Testis (tissue), 3 donors: ENCODE data around the gene C7. TPM values are rescaled to one million over a fixed set of nuclear protein-coding genes. Genes with fewer than 3 reads are reported as not detected.

ENCODE experiments used
- DNase-seq: peaks from one replicate; pipeline ENCODE4 v3.0.0-alpha.2; 2019
- H3K27ac ChIP-seq, 2 donors: fragments of 200-600 bp; sonication (generic); one replicate each; pipeline ENCODE4 v1.5.1; 2019
- H3K27me3 ChIP-seq: fragments of 200-600 bp; sonication (generic); one replicate; pipeline ENCODE4 v1.5.1; 2019
- H3K36me3 ChIP-seq: fragments of 200-600 bp; sonication (generic); one replicate; pipeline ENCODE4 v1.5.1; 2017; ENCODE audit warnings: low read depth; ENCODE audit errors: missing control alignments
- H3K4me1 ChIP-seq: fragments of 200-600 bp; sonication (generic); one replicate; pipeline ENCODE4 v1.5.1; 2019
- H3K4me3 ChIP-seq, 2 donors: fragments of 200-600 bp; sonication (generic); one replicate each; pipeline ENCODE4 v1.5.1; 2017 to 2019
- H3K9me3 ChIP-seq: fragments of 200-600 bp; sonication (generic); one replicate; pipeline ENCODE4 v1.5.1; 2017
- CTCF ChIP-seq, 3 experiments: fragments of 450-650 bp in 2 of 3; fragments of 200-600 bp in 1 of 3; sonication (generic) in 1 of 3; IDR thresholded peaks; one replicate each; pipeline ENCODE4 v1.5.1; 2016 to 2019; ENCODE audit warnings: antibody characterized with exemption in 3 of 3, mild to moderate bottlenecking in 2 of 3, moderate library complexity in 1 of 3
- POLR2A ChIP-seq: fragments of 450-650 bp; IDR thresholded peaks from one replicate; pipeline ENCODE4 v1.6.1; 2017; ENCODE audit warnings: antibody characterized with exemption, mild to moderate bottlenecking, moderate library complexity
- WGBS, 2 donors: methylation state at CpG; one replicate each; pipeline ENCODE4 v1.1.5; 2018; 5-methylcytosine and 5-hydroxymethylcytosine counted together
- intact Hi-C: fragments of 100-400 bp; cut with DNase I; formaldehyde crosslinking; loops from one replicate; pipeline ENCODE4 v1.15.1; 2023; ENCODE audit warnings: low total_unique reads
- polyA plus RNA-seq: library from polyadenylated mRNA; stranded (reverse); fragments of 350-450 nt; fragmentation: Illumina TruSeq; extraction: RNeasy Lipid Tissue Mini Kit (QIAGEN cat#74804); gene quantifications from one replicate; pipeline ENCODE4 v1.2.3, GENCODE V29; 2014; ENCODE audit warnings: low read depth, low replicate concordance; ENCODE audit not compliant: insufficient read depth
- total RNA-seq, 2 donors: library from RNA; depleted of rRNA; stranded (reverse); fragments of >200 nt; gene quantifications; one replicate each; pipeline ENCODE4 v1.2.3, GENCODE V29; 2016

The C7 gene
- total and polyA plus RNA-seq, 3 donors from 2014 or later: 147 to 330 (median 165) TPM

DNA sequence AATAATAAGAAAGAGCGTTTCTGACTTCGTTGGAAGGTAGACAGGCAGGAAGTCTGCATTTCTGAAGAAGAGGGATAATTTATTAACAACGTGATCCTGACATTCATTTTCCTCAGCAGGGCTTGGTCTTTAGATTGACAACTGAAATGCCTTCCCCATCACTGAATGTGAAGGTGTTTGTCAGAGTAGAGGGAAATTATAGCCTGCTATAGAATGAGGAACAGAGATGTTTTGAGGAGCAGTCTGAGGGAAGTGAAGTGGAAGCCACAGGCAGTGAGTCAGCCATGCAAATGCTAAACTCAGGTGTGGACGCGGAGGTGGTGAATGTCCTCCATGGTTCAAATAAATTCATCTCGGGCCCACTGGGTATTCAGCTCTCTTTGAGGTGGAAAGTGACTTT lies 30.5 kb downstream of the C7 start:
- H3K27me3 ChIP-seq: no peaks in the 10 kb centered on the region
- no peak for DNase-seq
- TF ChIP-seq POLR2A: no peak
- TF ChIP-seq CTCF (IDR thresholded peaks at IDR 0.05): no peak
- no peaks in the 10 kb centered on the region for H3K4me1 ChIP-seq
- no peaks in the 10 kb centered on the region for H3K9me3 ChIP-seq
- no peak overlapping the region for H3K4me3 ChIP-seq
- no peaks in the 10 kb centered on the region for H3K36me3 ChIP-seq
- no peak overlapping the region for H3K27ac ChIP-seq
- intact Hi-C loops: no loop called here
- WGBS, 2 donors: 85 to 89% methylated on average over 6 of the region's 6 CpGs

DNA sequence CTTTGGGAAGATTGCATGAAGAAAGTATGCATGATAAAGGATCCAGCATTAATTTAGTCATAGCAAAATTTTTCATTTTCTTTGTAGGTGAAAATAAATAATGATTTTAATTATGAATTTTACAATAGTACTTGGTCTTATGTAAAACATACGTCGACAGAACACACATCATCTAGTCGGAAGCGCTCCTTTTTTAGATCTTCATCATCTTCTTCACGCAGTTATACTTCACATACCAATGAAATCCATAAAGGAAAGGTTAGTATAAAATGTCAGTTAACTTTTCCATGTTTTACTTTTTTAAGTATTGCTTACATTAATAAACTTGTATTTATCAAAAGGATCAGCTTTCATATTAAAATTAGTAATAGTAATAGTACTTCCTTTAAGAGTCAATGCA lies 35.8 kb downstream of the C7 start:
- Histone ChIP-seq H3K27me3 (no peaks in the 10 kb centered on the region), H3K4me3 (no peak overlapping the region), H3K4me1 (no peaks in the 10 kb centered on the region), H3K36me3 (no peaks in the 10 kb centered on the region), H3K9me3 (no peaks in the 10 kb centered on the region), H3K27ac (no peak overlapping the region)
- TF ChIP-seq CTCF (IDR thresholded peaks at IDR 0.05): no peak
- no peak for TF ChIP-seq POLR2A
- no peak for DNase-seq
- intact Hi-C loops: no loop called here
- WGBS, 2 donors: 95% methylated on average over 5 of the region's 5 CpGs

DNA sequence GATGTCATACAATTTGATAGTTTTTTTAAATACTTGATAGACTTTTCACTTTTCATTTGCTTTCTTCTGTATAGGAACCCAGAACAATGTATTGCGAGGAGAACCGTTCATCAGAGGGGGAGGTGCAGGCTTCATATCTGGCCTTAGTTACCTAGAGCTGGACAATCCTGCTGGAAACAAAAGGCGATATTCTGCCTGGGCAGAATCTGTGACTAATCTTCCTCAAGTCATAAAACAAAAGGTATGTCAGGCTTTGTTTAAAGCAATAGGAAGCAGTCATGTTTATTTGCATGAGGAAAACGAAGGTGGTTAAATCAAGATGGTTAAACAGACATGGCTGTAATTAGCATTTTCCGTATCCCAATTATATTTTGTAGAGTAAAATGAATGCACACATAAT lies 46.0 kb downstream of the C7 start:
- peak overlapping the region in 1 of 2 donors; percentile 35 for H3K27ac ChIP-seq
- H3K4me3 ChIP-seq: no peak overlapping the region
- 69 to 83% methylated on average over 5 of the region's 5 CpGs for WGBS, 2 donors
- DNase-seq: no peak
- TF ChIP-seq POLR2A: no peak
- no peak for TF ChIP-seq CTCF (IDR thresholded peaks at IDR 0.05)
- H3K9me3 ChIP-seq: no peaks in the 10 kb centered on the region
- H3K36me3 ChIP-seq: no peaks in the 10 kb centered on the region
- intact Hi-C loops: no loop called here
- peaks cover 4% of the 10 kb centered on the region for H3K4me1 ChIP-seq
- H3K27me3 ChIP-seq: no peaks in the 10 kb centered on the region

GRCh38 chr5:40957048-40957447 lies 47.8 kb downstream of the C7 start:
- Histone ChIP-seq H3K27ac (no peak overlapping the region), H3K9me3 (no peaks in the 10 kb centered on the region), H3K4me1 (peaks cover 4% of the 10 kb centered on the region), H3K4me3 (no peak overlapping the region), H3K36me3 (no peaks in the 10 kb centered on the region), H3K27me3 (no peaks in the 10 kb centered on the region)
- intact Hi-C loops: no loop called here
- no peak for DNase-seq
- WGBS, 2 donors: 81 to 91% methylated on average over 3 of the region's 3 CpGs
- TF ChIP-seq POLR2A: no peak
- no peak for TF ChIP-seq CTCF (IDR thresholded peaks at IDR 0.05)

- no peaks in the 10 kb centered on the region for H3K27me3 ChIP-seq
- 75 to 88% methylated on average over 5 of the region's 5 CpGs for WGBS, 2 donors
- no peak overlapping the region for H3K4me3 ChIP-seq
- intact Hi-C loops: no loop called here
- peaks cover 4% of the 10 kb centered on the region for H3K4me1 ChIP-seq
- no peaks in the 10 kb centered on the region for H3K9me3 ChIP-seq
- no peaks in the 10 kb centered on the region for H3K36me3 ChIP-seq
- DNase-seq: no peak
- TF ChIP-seq CTCF (IDR thresholded peaks at IDR 0.05): no peak
- TF ChIP-seq POLR2A: no peak
- no peak overlapping the region for H3K27ac ChIP-seq
Observed at GRCh38 chr5:40958811-40959210, 49.5 kb downstream of the C7 start.
